Prostate gland (tissue), 2 donors: Measurements from ENCODE around the gene TBC1D7. TPM values are rescaled to one million over a fixed set of nuclear protein-coding genes. Genes with fewer than 3 reads are reported as not detected.

ENCODE experiments used
- DNase-seq: peaks from one replicate; pipeline ENCODE4 v3.0.0-alpha.2; 2019; ENCODE audit warnings: low spot score
- H3K27ac ChIP-seq, 2 donors: fragments of 200-600 bp; sonication (generic); 2 replicates each; pipeline ENCODE4 v1.5.1; 2017 to 2019
- H3K27me3 ChIP-seq: fragments of 200-600 bp; sonication (generic); replicated peaks from 2 replicates; pipeline ENCODE4 v1.5.1; 2019; ENCODE audit not compliant: insufficient read depth
- H3K36me3 ChIP-seq, 2 donors: fragments of 200-600 bp; sonication (generic); 1 replicate in 1 of 2; 2 replicates in 1 of 2; pipeline versions ENCODE4 v1.5.1 to v1.8.1; 2017 to 2019
- H3K4me1 ChIP-seq: fragments of 200-600 bp; sonication (generic); replicated peaks from 2 replicates; pipeline ENCODE4 v1.5.1; 2019
- H3K4me3 ChIP-seq, 2 donors: fragments of 200-600 bp; sonication (generic); 2 replicates each; pipeline ENCODE4 v1.5.1; 2017 to 2019
- H3K9me3 ChIP-seq: fragments of 200-600 bp; sonication (generic); 2 replicates; pipeline ENCODE4 v1.5.1; 2017
- CTCF ChIP-seq, 4 experiments: fragments of 200-600 bp in 2 of 4; fragments of 450-650 bp in 2 of 4; sonication (generic) in 2 of 4; IDR thresholded peaks; 1 replicate in 3 of 4; 2 replicates in 1 of 4; pipeline ENCODE4 v1.5.1; 2016 to 2019; ENCODE audit warnings: antibody characterized with exemption in 4 of 4, mild to moderate bottlenecking in 2 of 4, moderate library complexity in 2 of 4
- POLR2A ChIP-seq: fragments of 450-650 bp; IDR thresholded peaks from one replicate; pipeline ENCODE4 v1.6.1; 2016; ENCODE audit warnings: antibody characterized with exemption, mild to moderate bottlenecking
- POLR2AphosphoS5 ChIP-seq: sonication (generic); formaldehyde crosslinking; IDR thresholded peaks from one replicate; pipeline ENCODE4 v1.6.1; 2017; ENCODE audit warnings: antibody characterized with exemption
- WGBS: methylation state at CpG from one replicate; pipeline ENCODE4 v1.1.5; 2018; 5-methylcytosine and 5-hydroxymethylcytosine counted together
- intact Hi-C: fragments of 100-400 bp; cut with DNase I; formaldehyde crosslinking; loops from one replicate; pipeline ENCODE4 v1.14.2; 2022
- total RNA-seq, 2 donors: library from RNA; depleted of rRNA; stranded (reverse); fragments of >200 nt; gene quantifications; one replicate each; pipeline ENCODE4 v1.1.0, GENCODE V29; 2016

Gene TBC1D7
- total RNA-seq, 2 donors from 2014 or later: 11.6 to 27.9 TPM

GRCh38 chr6:13352165-13352564 lies 23.8 kb upstream of the TBC1D7 start:
- DNase-seq: no peak
- Histone ChIP-seq H3K27ac (no peak overlapping the region), H3K27me3 (no peaks in the 10 kb centered on the region), H3K36me3 (no peaks in the 10 kb centered on the region), H3K4me3 (no peak overlapping the region), H3K9me3 (no peaks in the 10 kb centered on the region), H3K4me1 (no peaks in the 10 kb centered on the region)
- WGBS: 98% methylated on average over 9 of the region's 9 CpGs
- intact Hi-C loops: no loop called here
- TF ChIP-seq CTCF (IDR thresholded peaks at IDR 0.05): no peak
- TF ChIP-seq POLR2A: no peak
- TF ChIP-seq POLR2AphosphoS5: no peak

- no peak for DNase-seq
- Histone ChIP-seq H3K4me3 (no peak overlapping the region), H3K4me1 (no peaks in the 10 kb centered on the region), H3K36me3 (no peaks in the 10 kb centered on the region), H3K27me3 (no peaks in the 10 kb centered on the region), H3K9me3 (no peaks in the 10 kb centered on the region), H3K27ac (no peak overlapping the region)
- no peak for TF ChIP-seq CTCF (IDR thresholded peaks at IDR 0.05)
- TF ChIP-seq POLR2A: no peak
- TF ChIP-seq POLR2AphosphoS5: no peak
- 48% methylated on average over 12 of the region's 12 CpGs for WGBS
- intact Hi-C loops: no loop called here
These were observed 22.9 kb upstream of the TBC1D7 start for GRCh38 chr6:13351271-13351670.

- Histone ChIP-seq H3K27me3 (no peaks in the 10 kb centered on the region), H3K36me3 (no peaks in the 10 kb centered on the region), H3K27ac (no peak overlapping the region), H3K4me1 (no peaks in the 10 kb centered on the region), H3K9me3 (no peaks in the 10 kb centered on the region), H3K4me3 (no peak overlapping the region)
- DNase-seq: no peak
- intact Hi-C loops: no loop called here
- WGBS: 78% methylated on average over 8 of the region's 8 CpGs
- TF ChIP-seq POLR2AphosphoS5 (no peak), POLR2A (no peak), CTCF (IDR thresholded peaks at IDR 0.05) (no peak)
These were observed 21.6 kb upstream of the TBC1D7 start for GRCh38 chr6:13349811-13350506.

GRCh38 chr6:13348334-13349113 lies 20.2 kb upstream of the TBC1D7 start:
- 92% methylated on average over 8 of the region's 8 CpGs for WGBS
- no peak overlapping the region for H3K27ac ChIP-seq

More at GRCh38 chr6:13348334-13349113, 20.2 kb upstream of the TBC1D7 start:
- no peaks in the 10 kb centered on the region for H3K36me3 ChIP-seq
- no peaks in the 10 kb centered on the region for H3K9me3 ChIP-seq
- no peaks in the 10 kb centered on the region for H3K4me1 ChIP-seq
- H3K4me3 ChIP-seq: no peak overlapping the region
- intact Hi-C loops: no loop called here
- DNase-seq: no peak
- TF ChIP-seq CTCF (IDR thresholded peaks at IDR 0.05): no peak
- no peak for TF ChIP-seq POLR2AphosphoS5
- no peak for TF ChIP-seq POLR2A
- no peaks in the 10 kb centered on the region for H3K27me3 ChIP-seq
